Fibroblast of skin of back (primary cell): ENCODE data around the gene SEMA6C.
"Not testable (repeated sequence)": the region's sequence is repeated elsewhere in the genome, so short reads cannot be mapped to it uniquely, and the experiment has no call there.

ENCODE experiments used
- DNase-seq: peaks from one replicate; pipeline ENCODE4 v3.0.0-alpha.2; 2013

Gene SEMA6C

GRCh38 chr1:151124763-151125403 is 21.5 kb downstream of the SEMA6C start:
- DNase-seq: no peak

GRCh38 chr1:151113877-151114276 is 32.6 kb downstream of the SEMA6C start:
- no peak for DNase-seq

- no peak for DNase-seq
Measured at GRCh38 chr1:151108331-151108730, 38.1 kb downstream of the SEMA6C start.

GRCh38 chr1:151106894-151107293 is 39.5 kb downstream of the SEMA6C start:
- DNase-seq: peak; percentile 28

GRCh38 chr1:151104630-151105029 is 41.8 kb downstream of the SEMA6C start:
- no peak for DNase-seq

- DNase-seq: no peak
Measured at GRCh38 chr1:151098126-151098525, 48.3 kb downstream of the SEMA6C start.

GRCh38 chr1:151097426-151097825 is 49.0 kb downstream of the SEMA6C start:
- not testable (repeated sequence) for DNase-seq

- no peak for DNase-seq
Measured at GRCh38 chr1:151085953-151086559, 60.4 kb downstream of the SEMA6C start.
